Prostate gland (tissue), 2 donors: ENCODE results near the gene CFAP92.

Experiments used
- POLR2A ChIP-seq: fragments of 450-650 bp; IDR thresholded peaks from one replicate; pipeline ENCODE4 v1.6.1; 2016; ENCODE audit warnings: antibody characterized with exemption, mild to moderate bottlenecking
- POLR2AphosphoS5 ChIP-seq: sonication (generic); formaldehyde crosslinking; IDR thresholded peaks from one replicate; pipeline ENCODE4 v1.6.1; 2017; ENCODE audit warnings: antibody characterized with exemption
- TF ChIP-seq, protein P1 (sequence below), 4 experiments: fragments of 200-600 bp in 2 of 4; fragments of 450-650 bp in 2 of 4; sonication (generic) in 2 of 4; IDR thresholded peaks; 1 replicate in 3 of 4; 2 replicates in 1 of 4; pipeline ENCODE4 v1.5.1; 2016 to 2019; ENCODE audit warnings: antibody characterized with exemption in 4 of 4, mild to moderate bottlenecking in 2 of 4, moderate library complexity in 2 of 4

GRCh38 chr3:128903501-128903900, 90.4 kb downstream of the CFAP92 start:
- TF ChIP-seq, protein P1, sequence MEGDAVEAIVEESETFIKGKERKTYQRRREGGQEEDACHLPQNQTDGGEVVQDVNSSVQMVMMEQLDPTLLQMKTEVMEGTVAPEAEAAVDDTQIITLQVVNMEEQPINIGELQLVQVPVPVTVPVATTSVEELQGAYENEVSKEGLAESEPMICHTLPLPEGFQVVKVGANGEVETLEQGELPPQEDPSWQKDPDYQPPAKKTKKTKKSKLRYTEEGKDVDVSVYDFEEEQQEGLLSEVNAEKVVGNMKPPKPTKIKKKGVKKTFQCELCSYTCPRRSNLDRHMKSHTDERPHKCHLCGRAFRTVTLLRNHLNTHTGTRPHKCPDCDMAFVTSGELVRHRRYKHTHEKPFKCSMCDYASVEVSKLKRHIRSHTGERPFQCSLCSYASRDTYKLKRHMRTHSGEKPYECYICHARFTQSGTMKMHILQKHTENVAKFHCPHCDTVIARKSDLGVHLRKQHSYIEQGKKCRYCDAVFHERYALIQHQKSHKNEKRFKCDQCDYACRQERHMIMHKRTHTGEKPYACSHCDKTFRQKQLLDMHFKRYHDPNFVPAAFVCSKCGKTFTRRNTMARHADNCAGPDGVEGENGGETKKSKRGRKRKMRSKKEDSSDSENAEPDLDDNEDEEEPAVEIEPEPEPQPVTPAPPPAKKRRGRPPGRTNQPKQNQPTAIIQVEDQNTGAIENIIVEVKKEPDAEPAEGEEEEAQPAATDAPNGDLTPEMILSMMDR (IDR thresholded peaks at IDR 0.05) = no peak
- TF ChIP-seq POLR2AphosphoS5 (no peak), POLR2A (no peak)
